ENCODE measurements around the gene PCDHA1.

PCDHA1 gene

DNA sequence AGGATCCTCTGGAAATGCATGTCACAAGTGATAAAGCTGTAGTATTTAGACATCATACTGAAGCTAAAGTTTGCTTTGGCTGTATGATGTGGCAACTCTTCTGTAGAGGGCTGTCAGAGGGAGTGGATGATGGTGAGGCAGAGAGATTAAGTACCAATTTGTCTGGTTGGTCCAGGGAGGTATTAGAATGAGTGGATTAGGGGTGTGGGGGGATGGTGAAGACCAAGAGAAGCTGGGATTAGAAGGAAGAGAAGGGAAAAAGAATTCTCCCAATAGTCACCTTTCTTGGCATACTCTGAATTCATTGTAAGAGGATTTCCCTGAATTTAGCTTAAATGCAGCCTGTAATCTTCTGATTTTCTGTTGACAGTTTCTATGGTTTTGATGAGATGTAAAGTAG is 183.9 kb downstream of the PCDHA1 start:
- no peak overlapping the region for H3K4me3 ChIP-seq (ENCODE audit: low read length)
- H3K4me1 ChIP-seq (ENCODE audit: control insufficient read depth, insufficient read depth, low read length), result peaks cover 3% of the 10 kb centered on the region
- H3K9ac ChIP-seq (ENCODE audit: low read length), result no peak overlapping the region
- H3K36me3 ChIP-seq (ENCODE audit: control insufficient read depth, insufficient read depth, low read length), result no peaks in the 10 kb centered on the region
- no peaks in the 10 kb centered on the region for H3K9me3 ChIP-seq (ENCODE audit: control insufficient read depth, low read length)
- H3K27me3 ChIP-seq (ENCODE audit: control insufficient read depth, insufficient read depth, low read length), result peaks cover 30% of the 10 kb centered on the region

DNA sequence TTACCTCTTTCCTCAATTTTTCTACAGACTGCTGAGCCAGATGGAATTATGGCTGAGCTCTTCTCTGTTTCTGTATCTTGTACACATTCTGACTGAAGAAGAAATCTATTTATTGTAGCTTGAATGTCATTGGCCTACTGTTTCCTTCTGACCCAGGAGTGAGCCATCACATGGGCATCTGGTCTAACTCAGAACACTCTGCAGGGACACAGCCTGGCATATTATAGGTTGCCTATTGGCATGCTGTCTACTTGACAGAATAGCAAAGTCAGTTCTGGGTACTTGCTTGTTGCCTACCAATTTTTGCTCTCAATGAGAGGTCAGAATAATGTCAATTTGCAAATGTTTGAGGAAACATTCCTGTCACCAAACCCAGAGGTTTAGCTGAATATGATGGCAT is 187.6 kb downstream of the PCDHA1 start:
- no peak overlapping the region for H3K9ac ChIP-seq (ENCODE audit: low read length)
- H3K36me3 ChIP-seq (ENCODE audit: control insufficient read depth, insufficient read depth, low read length), result no peaks in the 10 kb centered on the region
- no peaks in the 10 kb centered on the region for H3K9me3 ChIP-seq (ENCODE audit: control insufficient read depth, low read length)
- peaks cover 2% of the 10 kb centered on the region for H3K27me3 ChIP-seq (ENCODE audit: control insufficient read depth, insufficient read depth, low read length)
- no peak overlapping the region for H3K4me3 ChIP-seq (ENCODE audit: low read length)
- no peaks in the 10 kb centered on the region for H3K4me1 ChIP-seq (ENCODE audit: control insufficient read depth, insufficient read depth, low read length)

DNA sequence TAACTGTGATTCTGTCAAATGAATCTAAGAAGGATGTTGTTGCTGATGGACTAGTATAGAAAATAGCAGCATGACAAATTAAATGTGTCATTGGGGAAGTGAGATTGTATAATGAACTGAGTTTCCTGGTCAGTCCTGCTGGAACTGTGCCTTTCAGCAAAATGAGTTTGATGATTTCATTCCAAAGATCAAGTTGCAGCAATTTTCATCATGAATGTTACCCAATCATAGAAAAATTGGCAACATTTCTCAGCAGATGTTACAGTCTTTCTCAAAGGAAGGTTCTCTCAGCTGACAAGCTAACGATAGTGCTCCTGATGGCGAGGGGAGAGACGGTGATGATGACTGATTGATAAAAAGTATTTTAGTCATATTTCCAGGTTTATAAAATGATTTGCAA is 191.1 kb downstream of the PCDHA1 start:
- Histone ChIP-seq H3K36me3 (ENCODE audit: control insufficient read depth, insufficient read depth, low read length) (no peaks in the 10 kb centered on the region), H3K27me3 (ENCODE audit: control insufficient read depth, insufficient read depth, low read length) (no peaks in the 10 kb centered on the region), H3K9ac (ENCODE audit: low read length) (no peak overlapping the region), H3K4me3 (ENCODE audit: low read length) (no peak overlapping the region), H3K4me1 (ENCODE audit: control insufficient read depth, insufficient read depth, low read length) (no peaks in the 10 kb centered on the region), H3K9me3 (ENCODE audit: control insufficient read depth, low read length) (no peaks in the 10 kb centered on the region)

DNA sequence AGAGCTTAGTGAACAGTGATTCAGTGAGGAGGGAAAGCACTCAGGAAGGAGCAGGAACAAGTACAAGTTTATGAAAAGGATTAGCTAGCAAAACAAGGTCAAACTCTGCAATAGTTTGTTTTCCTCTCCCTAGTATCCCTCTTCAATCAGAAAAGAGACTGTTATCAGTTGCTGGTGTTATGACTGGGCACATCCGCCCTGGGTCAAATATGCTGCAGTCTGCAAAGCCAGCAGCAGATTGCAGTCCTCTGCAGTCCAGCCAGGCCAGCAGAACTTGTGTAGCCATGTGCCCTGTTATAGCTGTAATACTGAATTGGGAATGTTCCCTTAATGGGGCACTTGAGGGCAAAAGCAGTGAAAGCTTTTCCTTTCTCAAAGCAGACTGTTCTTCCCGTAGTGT is 192.3 kb downstream of the PCDHA1 start:
- no peaks in the 10 kb centered on the region for H3K27me3 ChIP-seq (ENCODE audit: control insufficient read depth, insufficient read depth, low read length)
- H3K9ac ChIP-seq (ENCODE audit: low read length), result no peak overlapping the region
- no peaks in the 10 kb centered on the region for H3K9me3 ChIP-seq (ENCODE audit: control insufficient read depth, low read length)

DNA sequence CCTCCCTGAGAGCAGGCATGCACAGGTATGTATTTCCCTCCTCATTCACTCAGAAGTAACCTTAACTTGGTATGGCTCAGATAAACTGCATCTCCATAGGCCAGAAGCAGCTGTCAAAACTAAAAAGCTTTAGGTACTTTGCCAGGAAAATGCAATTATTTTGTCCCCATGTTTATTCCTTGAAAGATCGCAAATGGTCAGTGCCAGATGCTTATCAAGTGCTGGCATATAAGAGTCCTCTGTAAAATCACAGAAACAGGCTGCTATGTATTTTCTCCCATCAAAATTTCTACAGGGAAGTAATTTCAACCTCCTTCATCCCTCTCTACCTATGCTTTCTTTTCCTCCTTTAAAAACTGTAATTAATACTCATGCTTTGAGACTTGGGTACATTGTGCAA is 193.0 kb downstream of the PCDHA1 start:
- no peaks in the 10 kb centered on the region for H3K9me3 ChIP-seq (ENCODE audit: control insufficient read depth, low read length)
- no peak overlapping the region for H3K9ac ChIP-seq (ENCODE audit: low read length)
- H3K36me3 ChIP-seq (ENCODE audit: control insufficient read depth, insufficient read depth, low read length), result no peaks in the 10 kb centered on the region
- H3K4me3 ChIP-seq (ENCODE audit: low read length), result no peak overlapping the region
- no peaks in the 10 kb centered on the region for H3K4me1 ChIP-seq (ENCODE audit: control insufficient read depth, insufficient read depth, low read length)
- no peaks in the 10 kb centered on the region for H3K27me3 ChIP-seq (ENCODE audit: control insufficient read depth, insufficient read depth, low read length)

More for the DNA sequence above, 192.3 kb downstream of the PCDHA1 start:
- Histone ChIP-seq H3K4me3 (ENCODE audit: low read length) (no peak overlapping the region), H3K4me1 (ENCODE audit: control insufficient read depth, insufficient read depth, low read length) (no peaks in the 10 kb centered on the region), H3K36me3 (ENCODE audit: control insufficient read depth, insufficient read depth, low read length) (no peaks in the 10 kb centered on the region)

DNA sequence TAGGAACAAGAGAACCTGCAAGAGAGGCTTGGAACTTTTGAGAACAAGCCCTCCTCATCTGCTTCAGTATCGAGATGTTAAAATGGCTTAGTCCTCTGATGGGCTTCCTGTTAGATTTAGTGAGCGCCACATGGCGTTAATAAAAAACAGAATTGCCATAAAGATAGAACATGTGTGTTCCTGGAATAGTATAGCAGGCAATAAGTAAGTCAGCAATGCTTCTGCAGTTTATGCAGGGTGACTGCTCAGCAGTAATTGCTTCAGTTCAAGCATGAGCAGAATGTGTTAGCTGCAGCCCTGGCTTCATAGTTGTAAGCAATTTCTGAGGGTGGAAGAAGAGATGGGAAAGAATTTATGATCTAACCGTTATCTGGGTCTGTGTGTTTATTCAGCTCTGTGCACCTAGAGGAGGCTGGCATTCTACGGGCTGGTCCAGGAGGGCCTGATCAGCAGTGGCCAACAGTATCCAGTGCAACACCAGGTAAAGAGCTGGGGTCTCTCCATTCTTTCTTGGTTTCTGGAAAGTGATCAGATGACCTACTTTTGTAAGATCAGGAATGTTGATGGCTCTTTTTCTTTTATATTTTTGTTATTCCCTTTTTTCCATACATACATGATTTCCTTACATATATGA is 196.3 kb downstream of the PCDHA1 start:
- Histone ChIP-seq H3K9ac (ENCODE audit: low read length) (no peak overlapping the region), H3K9me3 (ENCODE audit: control insufficient read depth, low read length) (no peaks in the 10 kb centered on the region), H3K27me3 (ENCODE audit: control insufficient read depth, insufficient read depth, low read length) (no peaks in the 10 kb centered on the region), H3K4me1 (ENCODE audit: control insufficient read depth, insufficient read depth, low read length) (no peaks in the 10 kb centered on the region), H3K36me3 (ENCODE audit: control insufficient read depth, insufficient read depth, low read length) (no peaks in the 10 kb centered on the region), H3K4me3 (ENCODE audit: low read length) (no peak overlapping the region)

DNA sequence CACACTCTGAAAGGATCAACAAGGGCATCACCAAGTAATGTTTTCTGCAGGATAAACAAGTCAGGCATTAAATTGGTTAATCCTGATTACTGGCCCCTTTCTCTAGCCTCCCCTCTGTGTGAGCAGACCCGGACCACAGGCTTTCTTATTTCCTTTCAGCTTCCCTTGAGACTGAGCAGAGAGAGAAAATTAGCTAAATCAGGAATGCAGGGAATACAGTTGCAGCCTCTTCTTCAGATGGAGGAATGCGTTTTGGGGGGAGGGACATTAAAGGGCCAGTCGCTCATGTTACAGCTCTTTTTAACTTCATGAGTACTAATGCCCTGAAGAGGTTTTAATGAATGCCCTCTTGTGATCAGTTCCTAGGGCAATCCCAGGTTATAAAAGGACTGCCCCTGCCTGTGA is 200.2 kb downstream of the PCDHA1 start:
- Histone ChIP-seq H3K9me3 (ENCODE audit: control insufficient read depth, low read length) (no peaks in the 10 kb centered on the region), H3K36me3 (ENCODE audit: control insufficient read depth, insufficient read depth, low read length) (no peaks in the 10 kb centered on the region), H3K4me1 (ENCODE audit: control insufficient read depth, insufficient read depth, low read length) (no peaks in the 10 kb centered on the region), H3K4me3 (ENCODE audit: low read length) (no peak overlapping the region), H3K27me3 (ENCODE audit: control insufficient read depth, insufficient read depth, low read length) (no peaks in the 10 kb centered on the region), H3K9ac (ENCODE audit: low read length) (no peak overlapping the region)

DNA sequence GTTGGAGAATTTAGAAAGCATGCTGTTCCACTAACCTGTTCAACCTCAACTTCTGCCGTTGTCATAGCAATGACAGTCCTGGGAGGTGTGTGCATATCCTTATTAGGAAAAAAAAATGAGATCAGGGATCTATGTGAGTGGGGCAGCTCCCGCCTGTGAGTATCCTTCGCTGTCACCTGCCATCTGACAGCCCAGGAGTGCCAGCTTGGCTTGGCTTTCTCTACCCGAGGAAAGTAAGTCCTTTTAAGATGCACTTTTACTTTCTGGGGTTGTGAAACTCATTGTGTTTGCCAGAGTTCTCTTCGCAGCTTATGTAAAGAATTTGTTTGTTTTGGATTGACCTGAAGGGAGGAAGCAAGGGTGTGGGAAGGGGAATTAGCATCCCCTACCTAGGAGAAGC is 202.2 kb downstream of the PCDHA1 start:
- no peaks in the 10 kb centered on the region for H3K9me3 ChIP-seq (ENCODE audit: control insufficient read depth, low read length)
- H3K9ac ChIP-seq (ENCODE audit: low read length), result no peak overlapping the region
- H3K4me1 ChIP-seq (ENCODE audit: control insufficient read depth, insufficient read depth, low read length), result no peaks in the 10 kb centered on the region
- H3K4me3 ChIP-seq (ENCODE audit: low read length), result no peak overlapping the region
- no peaks in the 10 kb centered on the region for H3K27me3 ChIP-seq (ENCODE audit: control insufficient read depth, insufficient read depth, low read length)
- H3K36me3 ChIP-seq (ENCODE audit: control insufficient read depth, insufficient read depth, low read length), result no peaks in the 10 kb centered on the region

DNA sequence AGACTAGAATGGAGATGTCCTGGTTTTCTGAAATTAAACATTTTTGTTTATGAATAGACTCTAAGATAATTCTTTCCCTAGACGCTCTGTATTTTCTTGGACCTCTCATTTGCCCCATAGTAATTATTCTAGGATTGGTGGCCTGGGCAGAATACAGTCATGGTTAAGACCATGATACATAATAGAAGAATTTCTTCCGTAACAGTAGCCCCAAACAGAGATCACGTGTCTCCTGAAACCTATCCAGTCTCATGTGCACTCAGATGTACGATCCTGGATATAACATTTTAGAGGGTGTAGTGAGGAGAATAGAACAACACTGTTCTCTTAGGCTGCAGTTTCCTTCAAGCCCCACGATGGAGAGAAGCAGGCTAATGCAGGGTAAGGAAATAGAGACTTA is 202.7 kb downstream of the PCDHA1 start:
- Histone ChIP-seq H3K9me3 (ENCODE audit: control insufficient read depth, low read length) (no peaks in the 10 kb centered on the region), H3K9ac (ENCODE audit: low read length) (no peak overlapping the region), H3K4me1 (ENCODE audit: control insufficient read depth, insufficient read depth, low read length) (no peaks in the 10 kb centered on the region), H3K36me3 (ENCODE audit: control insufficient read depth, insufficient read depth, low read length) (no peaks in the 10 kb centered on the region), H3K4me3 (ENCODE audit: low read length) (no peak overlapping the region), H3K27me3 (ENCODE audit: control insufficient read depth, insufficient read depth, low read length) (no peaks in the 10 kb centered on the region)

DNA sequence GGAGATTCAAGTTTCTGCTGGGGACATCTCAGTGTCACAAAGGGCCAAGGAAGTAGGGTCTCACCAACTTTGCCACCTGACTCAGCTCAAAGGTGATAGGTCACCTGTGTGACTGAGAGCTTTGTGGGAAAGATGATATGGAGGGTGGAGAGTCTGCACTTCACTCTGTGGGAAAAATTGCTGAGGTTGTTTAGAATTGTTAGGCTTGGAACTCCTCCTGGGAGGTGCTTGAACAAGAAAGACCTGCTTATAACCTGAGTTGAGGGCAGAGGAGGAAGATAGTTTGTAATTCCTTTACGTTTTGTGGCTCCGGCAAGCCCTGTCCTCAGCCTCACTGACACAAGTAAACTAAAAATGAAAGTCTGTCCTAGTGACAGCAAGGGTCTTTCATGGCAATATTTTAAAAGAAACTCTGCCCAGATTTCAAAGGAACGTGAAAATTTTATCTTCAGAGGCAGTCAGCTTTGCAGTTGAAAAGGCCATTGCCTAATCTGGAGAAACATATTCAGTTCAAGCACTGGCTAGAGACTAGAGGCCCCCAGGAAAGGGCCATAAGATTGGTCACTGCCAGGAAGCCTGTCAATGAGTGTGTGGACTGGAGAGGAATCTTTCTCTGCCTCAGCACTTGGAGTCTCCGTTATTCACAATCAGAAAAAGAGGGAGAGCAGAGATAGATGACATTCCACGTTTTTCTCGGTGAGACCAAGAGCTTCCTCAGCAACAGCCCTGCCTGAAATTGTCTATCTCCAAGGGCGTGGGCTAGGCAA is 203.5 kb downstream of the PCDHA1 start:
- no peaks in the 10 kb centered on the region for H3K27me3 ChIP-seq (ENCODE audit: control insufficient read depth, insufficient read depth, low read length)
- H3K4me1 ChIP-seq (ENCODE audit: control insufficient read depth, insufficient read depth, low read length), result no peaks in the 10 kb centered on the region
- no peak overlapping the region for H3K9ac ChIP-seq (ENCODE audit: low read length)
- no peaks in the 10 kb centered on the region for H3K36me3 ChIP-seq (ENCODE audit: control insufficient read depth, insufficient read depth, low read length)
- H3K9me3 ChIP-seq (ENCODE audit: control insufficient read depth, low read length), result no peaks in the 10 kb centered on the region
- H3K4me3 ChIP-seq (ENCODE audit: low read length), result no peak overlapping the region

DNA sequence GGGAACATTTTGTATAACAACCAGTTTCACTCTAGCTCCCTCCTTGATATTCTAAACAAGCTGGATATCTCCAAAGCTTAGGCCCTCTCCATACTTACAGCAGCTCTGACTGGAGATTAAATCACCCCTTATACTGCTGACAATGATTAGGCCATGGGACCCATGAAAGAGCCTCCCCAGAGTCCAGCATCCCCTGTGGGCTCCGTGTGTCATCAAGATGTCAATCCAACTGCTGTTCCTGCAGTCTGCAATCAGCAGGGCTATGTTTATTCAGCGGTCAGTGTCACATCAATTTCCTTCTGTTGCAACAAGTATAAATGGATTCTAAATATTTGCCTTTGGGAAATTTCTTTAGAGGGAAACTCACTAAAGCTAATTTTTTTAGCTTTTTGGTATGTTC is 206.9 kb downstream of the PCDHA1 start:
- Histone ChIP-seq H3K9me3 (ENCODE audit: control insufficient read depth, low read length) (no peaks in the 10 kb centered on the region), H3K9ac (ENCODE audit: low read length) (no peak overlapping the region), H3K4me3 (ENCODE audit: low read length) (no peak overlapping the region), H3K4me1 (ENCODE audit: control insufficient read depth, insufficient read depth, low read length) (no peaks in the 10 kb centered on the region), H3K27me3 (ENCODE audit: control insufficient read depth, insufficient read depth, low read length) (no peaks in the 10 kb centered on the region), H3K36me3 (ENCODE audit: control insufficient read depth, insufficient read depth, low read length) (no peaks in the 10 kb centered on the region)

DNA sequence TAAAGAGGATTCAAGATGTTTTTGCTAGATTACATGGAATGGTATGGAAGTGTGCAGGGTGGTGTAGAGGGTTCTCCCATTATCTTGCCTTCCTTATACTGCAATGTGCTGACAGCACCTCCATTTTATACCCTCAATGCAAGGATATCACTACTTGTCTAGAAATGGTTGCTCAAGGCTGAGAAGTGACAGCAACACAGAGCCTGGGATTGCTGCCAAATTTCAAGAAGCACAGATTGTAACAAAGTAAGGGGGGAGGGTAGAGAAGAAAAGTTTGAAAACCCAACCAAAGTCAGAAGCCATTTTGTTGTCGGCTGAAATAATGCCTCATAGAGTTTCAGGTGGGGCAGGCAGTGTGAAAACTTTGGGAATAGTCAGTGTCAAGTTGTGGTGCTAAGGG is 210.1 kb downstream of the PCDHA1 start:
- Histone ChIP-seq H3K4me1 (ENCODE audit: control insufficient read depth, insufficient read depth, low read length) (no peaks in the 10 kb centered on the region), H3K9me3 (ENCODE audit: control insufficient read depth, low read length) (no peaks in the 10 kb centered on the region), H3K27me3 (ENCODE audit: control insufficient read depth, insufficient read depth, low read length) (no peaks in the 10 kb centered on the region), H3K9ac (ENCODE audit: low read length) (no peak overlapping the region), H3K4me3 (ENCODE audit: low read length) (no peak overlapping the region), H3K36me3 (ENCODE audit: control insufficient read depth, insufficient read depth, low read length) (no peaks in the 10 kb centered on the region)

All from mucosa of stomach (tissue), 1 donor.